Measurements from ENCODE around the gene NKAP.
A peak's percentile ranks its signal among the peaks of the same experiment; 100 is the strongest.
"Not testable (repeated sequence)": the region's sequence is repeated elsewhere in the genome, so short reads cannot be mapped to it uniquely, and the experiment has no call there.

The NKAP gene

GRCh38 chrX:119943185-119943988 is at the start of gene NKAP:
TSS of gene NKAP (minus strand) at chrX:119943751. CDS start at chrX:119943605, 146 bp downstream.
- peak; percentile 47 to 73 for DNase-seq (ENCODE audit: low read depth in 2 of 2)

- DNase-seq (ENCODE audit: low read depth in 2 of 2): no peak
Observed at GRCh38 chrX:119991005-119991787, 47.6 kb upstream of the NKAP start.

DNA sequence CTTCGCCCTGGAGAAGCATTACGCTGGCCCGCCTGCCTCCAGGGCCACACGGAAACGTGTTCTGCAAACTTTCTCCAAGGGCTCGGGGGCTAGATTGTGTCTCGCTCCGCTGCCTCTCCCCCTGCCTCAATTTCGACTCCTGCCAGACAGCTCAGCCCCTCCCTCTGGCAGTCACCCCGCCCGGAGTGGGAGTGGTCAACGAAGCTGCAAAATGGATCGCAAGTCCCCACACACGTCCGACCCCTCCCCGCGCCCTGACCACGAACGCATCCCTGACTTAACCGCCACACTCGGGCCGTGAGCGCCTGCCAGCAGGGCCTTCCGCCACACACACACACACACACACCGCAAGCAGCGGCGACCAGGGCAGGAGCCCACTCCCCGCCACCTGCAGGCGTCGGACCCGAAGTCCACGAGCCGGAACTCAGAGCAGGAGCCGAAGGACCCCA is 47.0 kb upstream of the NKAP start:
- no peak for DNase-seq (ENCODE audit: low read depth in 2 of 2)

DNA sequence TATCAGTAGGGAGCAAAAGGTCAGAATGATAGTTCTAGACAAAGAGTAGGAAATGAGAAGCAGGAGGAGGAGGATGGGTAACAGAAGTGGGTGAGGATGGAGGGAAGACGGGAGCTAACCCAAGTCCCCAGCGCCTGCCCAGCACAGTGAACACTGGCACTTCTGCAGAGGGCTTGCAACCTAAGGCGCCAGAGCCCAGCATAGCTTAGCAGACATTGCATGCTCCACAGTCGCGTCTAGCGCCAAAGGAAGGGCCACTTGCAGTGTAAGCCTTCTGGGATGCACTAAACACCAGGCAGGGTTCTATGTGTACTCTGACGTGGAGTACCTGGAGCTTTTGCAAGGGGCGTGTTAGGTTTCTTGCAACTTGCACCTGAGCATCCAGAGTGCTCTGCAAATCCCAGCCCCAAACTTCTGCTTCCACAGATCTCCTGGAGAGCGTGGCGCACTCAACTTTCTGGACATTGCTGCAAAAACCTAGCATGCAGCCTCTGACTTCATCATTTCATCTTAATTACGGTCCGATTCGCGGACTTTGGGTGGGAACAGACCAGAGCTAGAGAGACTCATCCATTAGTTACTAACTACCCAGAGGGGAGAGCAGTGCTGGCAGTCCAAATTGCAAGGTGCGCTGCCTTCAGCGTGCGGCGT is 46.5 kb upstream of the NKAP start:
- no peak for DNase-seq (ENCODE audit: low read depth in 2 of 2)

- no peak for DNase-seq (ENCODE audit: low read depth in 2 of 2)
Observed at GRCh38 chrX:119986203-119986602, 42.7 kb upstream of the NKAP start.

- DNase-seq (ENCODE audit: low read depth in 2 of 2): no peak
Observed at GRCh38 chrX:119984652-119985051, 41.1 kb upstream of the NKAP start.

DNA sequence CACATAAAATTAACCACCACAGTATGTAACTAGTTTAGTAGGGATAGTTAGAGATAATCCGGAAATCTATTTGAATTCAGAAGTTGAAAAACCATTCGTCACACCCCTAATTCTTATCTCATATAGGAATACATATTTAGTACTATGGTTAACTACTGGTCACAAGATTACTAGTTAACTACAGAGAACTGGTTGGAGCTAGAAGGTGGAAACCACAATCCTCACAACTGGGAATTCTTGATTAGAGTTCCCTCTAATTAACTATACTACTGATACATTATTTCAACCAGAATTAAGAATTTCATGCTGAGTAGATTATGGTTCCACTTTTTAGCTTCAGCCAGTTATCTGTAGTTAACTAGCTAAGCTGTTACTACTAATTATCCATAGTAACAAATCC is 39.9 kb upstream of the NKAP start:
- no peak for DNase-seq (ENCODE audit: low read depth in 2 of 2)

GRCh38 chrX:119982145-119982544 is 38.6 kb upstream of the NKAP start:
- no peak for DNase-seq (ENCODE audit: low read depth in 2 of 2)

DNA sequence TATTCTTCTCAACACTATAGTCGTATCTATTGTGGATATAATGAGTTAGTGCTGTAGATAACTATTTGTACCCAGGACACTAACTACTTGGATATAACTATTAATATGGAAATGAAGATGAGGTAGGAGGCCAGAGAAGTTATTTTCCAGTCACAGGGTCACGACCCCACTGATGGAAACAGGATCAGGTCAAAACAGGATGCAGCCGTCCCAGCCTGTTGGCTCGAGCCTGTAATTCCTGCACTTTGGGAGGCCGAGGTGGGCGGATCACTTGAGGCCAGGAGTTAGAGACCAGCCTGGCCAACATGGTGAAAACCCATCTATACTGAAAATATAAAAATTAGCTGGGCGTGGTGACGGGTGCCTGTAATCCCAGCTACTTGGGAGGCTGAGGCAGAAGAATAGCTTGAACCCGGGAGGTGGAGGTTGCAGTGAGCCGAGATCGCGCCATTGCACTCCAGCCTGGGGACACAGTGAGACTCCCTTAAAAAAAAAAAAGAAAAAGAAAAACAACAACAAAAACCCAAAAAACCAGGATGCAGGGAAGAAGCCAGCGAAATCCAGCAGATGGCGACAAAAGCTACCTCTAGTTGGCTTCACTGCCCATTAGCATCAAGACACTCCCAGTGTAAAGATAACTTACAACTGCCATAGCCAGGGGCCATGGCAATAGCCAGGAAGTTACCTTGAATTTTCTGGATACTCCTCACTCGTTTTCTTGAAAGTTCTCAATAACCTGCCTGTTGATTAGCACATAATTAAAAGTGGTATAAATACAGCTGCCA is 37.9 kb upstream of the NKAP start:
- no peak for DNase-seq (ENCODE audit: low read depth in 2 of 2)

GRCh38 chrX:119977172-119977571 is 33.6 kb upstream of the NKAP start:
- not testable (repeated sequence) for DNase-seq (ENCODE audit: low read depth in 2 of 2)

GRCh38 chrX:119971184-119971583 is 27.6 kb upstream of the NKAP start:
- no peak for DNase-seq (ENCODE audit: low read depth in 2 of 2)

DNA sequence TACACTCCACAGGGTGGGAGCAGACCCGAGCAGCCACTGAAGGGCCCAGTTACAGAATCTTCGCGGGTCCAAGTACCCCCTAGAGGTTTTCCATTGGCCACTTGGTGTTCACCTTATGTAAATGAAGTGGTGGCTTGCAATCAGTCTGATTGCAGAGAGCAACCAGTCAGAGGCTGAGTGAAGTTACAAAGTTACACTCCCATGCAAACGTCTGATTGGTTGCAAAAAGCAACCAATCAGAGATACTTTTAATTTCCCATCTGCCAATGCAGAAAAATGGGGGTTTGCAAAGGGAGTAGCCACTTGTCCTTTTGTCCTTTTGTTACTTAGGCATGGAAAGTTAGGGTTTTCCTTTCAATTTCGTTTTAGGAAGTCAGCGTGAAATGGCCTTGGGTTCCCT is 27.0 kb upstream of the NKAP start:
- no peak for DNase-seq (ENCODE audit: low read depth in 2 of 2)

DNA sequence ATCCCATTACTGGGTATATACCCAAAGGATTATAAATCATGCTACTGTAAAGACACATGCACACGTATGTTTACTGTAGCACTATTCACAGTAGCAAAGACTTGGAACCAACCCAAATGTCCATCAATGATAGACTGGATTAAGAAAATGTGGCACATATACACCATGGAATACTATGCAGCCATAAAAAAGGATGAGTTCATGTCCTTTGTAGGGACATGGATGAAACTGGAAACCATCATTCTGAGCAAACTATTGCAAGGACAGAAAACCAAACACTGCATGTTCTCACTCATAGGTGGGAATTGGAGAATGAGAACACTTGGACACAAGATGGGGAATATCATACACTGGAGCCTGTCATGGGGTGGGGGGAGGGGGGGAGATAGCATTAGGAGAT is 23.3 kb upstream of the NKAP start:
- not testable (repeated sequence) for DNase-seq (ENCODE audit: low read depth in 2 of 2)

DNA sequence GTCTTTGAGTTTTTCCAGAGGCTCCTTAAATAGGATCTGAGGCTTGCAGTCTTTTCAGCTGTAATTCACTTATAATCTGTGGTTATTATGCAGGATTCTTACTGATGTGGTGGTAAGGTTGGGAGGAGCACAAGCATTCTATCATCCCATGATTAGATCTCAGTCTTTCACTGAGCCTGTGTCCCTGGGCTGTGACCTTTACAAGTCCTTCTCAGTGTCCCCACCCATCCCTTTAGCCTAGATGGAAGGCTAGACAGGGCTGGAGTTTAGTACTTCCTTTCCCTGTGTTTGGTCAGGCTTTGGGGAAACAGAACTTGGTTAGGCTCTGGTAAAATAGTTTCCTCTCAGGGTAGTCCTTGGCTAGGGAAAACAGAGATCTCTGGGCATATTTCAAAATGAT is 17.1 kb upstream of the NKAP start:
- no peak for DNase-seq (ENCODE audit: low read depth in 2 of 2)

DNA sequence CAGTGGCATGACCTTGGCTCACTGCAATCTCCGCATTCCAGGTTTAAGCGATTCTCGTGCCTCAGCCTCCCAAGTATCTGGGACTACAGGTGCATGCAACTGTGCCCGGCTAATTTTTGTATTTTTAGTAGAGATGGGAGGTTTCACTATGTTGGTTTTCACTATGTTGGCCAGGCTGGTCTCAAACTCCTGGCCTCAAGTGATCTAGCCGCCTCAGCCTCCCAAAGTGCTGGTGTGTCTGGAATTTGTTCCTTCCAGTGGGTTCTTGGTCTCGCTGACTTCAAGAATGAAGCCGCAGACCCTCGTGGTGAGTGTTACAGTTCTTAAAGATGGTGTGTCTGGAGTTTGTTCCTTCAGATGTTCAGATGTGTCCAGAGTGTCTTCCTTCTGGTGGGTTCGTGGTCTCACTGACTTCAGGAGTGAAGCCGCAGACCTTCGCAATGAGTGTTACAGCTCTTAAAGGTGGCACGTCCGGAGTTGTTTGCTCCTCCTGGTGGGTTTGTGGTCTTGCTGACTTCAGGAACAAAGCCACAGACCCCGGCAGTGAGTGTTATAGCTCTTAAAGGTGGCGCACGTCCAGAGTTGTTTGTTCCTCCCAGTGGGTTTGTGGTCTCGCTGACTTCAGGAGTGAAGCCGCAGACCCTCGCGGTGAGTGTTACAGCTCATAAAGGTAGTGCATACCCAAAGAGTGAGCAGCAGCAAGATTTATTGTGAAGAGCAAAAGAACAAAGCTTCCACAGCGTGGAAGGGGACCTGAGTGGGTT is 12.4 kb upstream of the NKAP start:
- not testable (repeated sequence) for DNase-seq (ENCODE audit: low read depth in 2 of 2)

GRCh38 chrX:119954374-119954773 is 10.8 kb upstream of the NKAP start:
- DNase-seq (ENCODE audit: low read depth in 2 of 2): no peak

GRCh38 chrX:119948381-119948780 is 4.8 kb upstream of the NKAP start:
- DNase-seq (ENCODE audit: low read depth in 2 of 2): no peak

DNA sequence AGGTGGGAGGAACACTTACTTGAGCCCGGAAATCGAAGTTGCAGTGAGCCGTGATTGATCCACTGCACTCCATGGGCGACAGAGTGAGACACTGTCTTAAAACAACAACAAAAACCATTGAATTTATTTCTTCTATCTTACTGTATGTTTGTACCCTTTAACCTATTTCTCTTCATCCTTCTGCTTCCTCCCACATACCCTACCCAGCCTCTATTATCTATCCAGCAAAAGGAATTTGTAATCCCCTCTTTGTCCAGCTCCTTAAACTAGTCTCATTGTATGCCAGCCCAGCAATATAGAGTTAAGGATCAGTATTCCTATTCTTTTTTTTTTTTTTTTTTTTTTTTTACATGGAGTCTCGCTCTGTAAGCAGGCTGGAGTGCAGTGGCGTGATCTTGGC is 1.9 kb upstream of the NKAP start:
- DNase-seq (ENCODE audit: low read depth in 2 of 2): no peak

DNA sequence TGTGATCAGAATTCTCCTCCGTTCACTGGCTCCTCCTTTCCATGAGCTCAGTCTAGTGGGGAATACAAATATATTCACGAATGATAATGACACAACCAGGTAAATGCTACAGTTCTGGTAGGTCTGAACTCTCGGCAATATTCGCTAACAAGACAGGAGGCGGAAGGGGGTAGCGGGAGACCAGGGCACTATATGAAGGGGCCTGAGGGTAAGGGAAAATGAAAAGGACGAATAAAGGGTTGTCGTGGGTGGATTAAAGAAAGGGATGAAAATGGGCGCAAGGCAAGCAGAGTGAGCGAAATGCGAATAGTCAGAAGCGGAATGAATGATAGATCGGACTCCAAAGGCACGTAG is 743 bp downstream of the NKAP start:
- DNase-seq (ENCODE audit: low read depth in 2 of 2): no peak

- DNase-seq (ENCODE audit: low read depth in 2 of 2): no peak
Observed at GRCh38 chrX:119942173-119942819, 1.3 kb downstream of the NKAP start.

DNA sequence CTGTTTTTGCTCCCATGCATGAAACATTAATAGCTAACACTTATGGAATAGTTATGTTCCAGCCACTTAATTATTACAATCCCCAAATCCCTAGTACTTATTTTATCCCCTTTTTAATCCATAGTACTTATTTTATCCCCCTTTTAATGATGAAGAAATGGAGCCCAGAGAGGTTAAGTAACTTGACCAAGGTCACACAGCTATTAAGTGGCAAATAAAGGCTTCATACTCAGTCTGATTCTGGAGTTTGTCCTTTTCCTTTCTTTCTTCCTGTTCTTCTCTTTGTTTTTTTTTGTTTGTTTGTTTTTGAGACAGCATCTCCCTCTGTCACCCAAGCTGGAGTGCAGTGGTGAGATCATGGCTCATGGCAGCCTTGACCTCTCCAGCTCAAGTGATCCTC is 2.2 kb downstream of the NKAP start:
- DNase-seq (ENCODE audit: low read depth in 2 of 2): no peak
